Raji (cell line): ENCODE results near the gene SIAH2.

Experiments
- POLR2A ChIP-seq: IDR thresholded peaks from 2 replicates; pipeline ENCODE4 v1.6.1; 2011; ENCODE audit warnings: low read depth, low read length, control low read depth; ENCODE audit not compliant: insufficient read depth

SIAH2 gene

GRCh38 chr3:150744041-150744918 lies 18.7 kb downstream of the SIAH2 start:
- no peak for TF ChIP-seq POLR2A

GRCh38 chr3:150743508-150743907 lies 19.5 kb downstream of the SIAH2 start:
- no peak for TF ChIP-seq POLR2A

- TF ChIP-seq POLR2A = no peak
These were observed 20.3 kb downstream of the SIAH2 start for GRCh38 chr3:150742679-150743078.

- TF ChIP-seq POLR2A = no peak
These were observed 20.8 kb downstream of the SIAH2 start for GRCh38 chr3:150742141-150742523.

- no peak for TF ChIP-seq POLR2A
These were observed 21.4 kb downstream of the SIAH2 start for GRCh38 chr3:150741497-150742140.

GRCh38 chr3:150740733-150741496 lies 22.1 kb downstream of the SIAH2 start:
- no peak for TF ChIP-seq POLR2A

GRCh38 chr3:150739877-150740645 lies 22.9 kb downstream of the SIAH2 start:
- no peak for TF ChIP-seq POLR2A

- no peak for TF ChIP-seq POLR2A
These were observed 23.6 kb downstream of the SIAH2 start for GRCh38 chr3:150739200-150739863.

- TF ChIP-seq POLR2A = no peak
These were observed 24.3 kb downstream of the SIAH2 start for GRCh38 chr3:150738688-150739087.

- no peak for TF ChIP-seq POLR2A
These were observed 24.9 kb downstream of the SIAH2 start for GRCh38 chr3:150737874-150738679.

- TF ChIP-seq POLR2A = no peak
These were observed 25.8 kb downstream of the SIAH2 start for GRCh38 chr3:150736903-150737832.

GRCh38 chr3:150736316-150736719 lies 26.7 kb downstream of the SIAH2 start:
- no peak for TF ChIP-seq POLR2A

- TF ChIP-seq POLR2A = no peak
These were observed 28.2 kb downstream of the SIAH2 start for GRCh38 chr3:150734795-150735119.
